ENCODE measurements around the gene ANKRD44. TPM values are rescaled to one million over a fixed set of nuclear protein-coding genes. Genes with fewer than 3 reads are reported as not detected.

The ANKRD44 gene
- total RNA-seq, 1 donor from 2014 or later: 21.4 TPM

GRCh38 chr2:197138506-197138905 lies 172.1 kb downstream of the ANKRD44 start:
- Mint-ChIP-seq H3K36me3 (ENCODE audit: low read depth) (peaks cover 5% of the 10 kb centered on the region), H3K27ac (ENCODE audit: unreplicated experiment) (no peak overlapping the region), H3K4me1 (ENCODE audit: low read depth) (peaks cover 21% of the 10 kb centered on the region), H3K9me3 (ENCODE audit: low read depth) (no peaks in the 10 kb centered on the region), H3K4me3 (ENCODE audit: unreplicated experiment) (no peak overlapping the region), H3K27me3 (ENCODE audit: low read depth) (no peaks in the 10 kb centered on the region)
- no peak for DNase-seq (ENCODE audit: low spot score)
- TF ChIP-seq CTCF (IDR thresholded peaks at IDR 0.05): no peak

GRCh38 chr2:197137826-197138477 lies 172.6 kb downstream of the ANKRD44 start:
- no peak for DNase-seq (ENCODE audit: low spot score)
- TF ChIP-seq CTCF (IDR thresholded peaks at IDR 0.05): no peak
- Mint-ChIP-seq H3K4me1 (ENCODE audit: low read depth) (peaks cover 21% of the 10 kb centered on the region), H3K27me3 (ENCODE audit: low read depth) (no peaks in the 10 kb centered on the region), H3K36me3 (ENCODE audit: low read depth) (peaks cover 5% of the 10 kb centered on the region), H3K9me3 (ENCODE audit: low read depth) (no peaks in the 10 kb centered on the region), H3K27ac (ENCODE audit: unreplicated experiment) (no peak overlapping the region), H3K4me3 (ENCODE audit: unreplicated experiment) (no peak overlapping the region)

- H3K27me3 Mint-ChIP-seq (ENCODE audit: low read depth): no peaks in the 10 kb centered on the region
- H3K4me1 Mint-ChIP-seq (ENCODE audit: low read depth): peaks cover 21% of the 10 kb centered on the region
- peak overlapping the region; percentile 42 for H3K27ac Mint-ChIP-seq (ENCODE audit: unreplicated experiment)
- no peak for DNase-seq (ENCODE audit: low spot score)
- H3K36me3 Mint-ChIP-seq (ENCODE audit: low read depth): peaks cover 6% of the 10 kb centered on the region
- TF ChIP-seq CTCF (IDR thresholded peaks at IDR 0.05): no peak
- no peaks in the 10 kb centered on the region for H3K9me3 Mint-ChIP-seq (ENCODE audit: low read depth)
- no peak overlapping the region for H3K4me3 Mint-ChIP-seq (ENCODE audit: unreplicated experiment)
Measured at GRCh38 chr2:197137231-197137630, 173.3 kb downstream of the ANKRD44 start.

- Mint-ChIP-seq H3K27me3 (ENCODE audit: low read depth) (no peaks in the 10 kb centered on the region), H3K9me3 (ENCODE audit: low read depth) (no peaks in the 10 kb centered on the region), H3K27ac (ENCODE audit: unreplicated experiment) (no peak overlapping the region), H3K4me1 (ENCODE audit: low read depth) (peaks cover 21% of the 10 kb centered on the region), H3K4me3 (ENCODE audit: unreplicated experiment) (no peak overlapping the region), H3K36me3 (ENCODE audit: low read depth) (peaks cover 6% of the 10 kb centered on the region)
- TF ChIP-seq CTCF (IDR thresholded peaks at IDR 0.05): no peak
- DNase-seq (ENCODE audit: low spot score): no peak
Measured at GRCh38 chr2:197136452-197136851, 174.1 kb downstream of the ANKRD44 start.

- H3K27me3 Mint-ChIP-seq (ENCODE audit: low read depth): no peaks in the 10 kb centered on the region
- peaks cover 6% of the 10 kb centered on the region for H3K36me3 Mint-ChIP-seq (ENCODE audit: low read depth)
- H3K4me1 Mint-ChIP-seq (ENCODE audit: low read depth): peaks cover 21% of the 10 kb centered on the region
- no peak overlapping the region for H3K27ac Mint-ChIP-seq (ENCODE audit: unreplicated experiment)
- no peak overlapping the region for H3K4me3 Mint-ChIP-seq (ENCODE audit: unreplicated experiment)
- TF ChIP-seq CTCF (IDR thresholded peaks at IDR 0.05): no peak
- H3K9me3 Mint-ChIP-seq (ENCODE audit: low read depth): no peaks in the 10 kb centered on the region
- DNase-seq (ENCODE audit: low spot score): no peak
Measured at GRCh38 chr2:197135806-197136205, 174.8 kb downstream of the ANKRD44 start.

All from chondrocyte (in vitro differentiated cells).